PC-3 (cell line): ENCODE data around the gene CNTNAP2. TPM values are rescaled to one million over a fixed set of nuclear protein-coding genes. Genes with fewer than 3 reads are reported as not detected.

ENCODE experiments used
- ATAC-seq: fragments of 200-7000 bp; cut with Tn5 transposase; 2 replicates; pipeline ENCODE4 v1.9.1; 2020; ENCODE audit warnings: mild to moderate bottlenecking, moderate library complexity
- BruUV-seq: library from RNA; stranded (reverse); fragments of 400-500 nt; replicated peaks from 2 replicates; lab custom pipeline; 2021; lab: Mats Ljungman, UMichigan
- CTCF ChIA-PET: fragments of 300-600 bp; sonication (Branson Sonifier 250); formaldehyde crosslinking; loops from one replicate; lab custom pipeline; 2022; ENCODE audit warnings: antibody characterized with exemption; lab: Charles Lee
- POLR2A ChIA-PET: fragments of 300-600 bp; sonication (Branson Sonifier 250); formaldehyde crosslinking; loops from one replicate; lab custom pipeline; 2022; ENCODE audit warnings: antibody characterized with exemption; ENCODE audit not compliant: unreplicated experiment; lab: Charles Lee
- DNase-seq: peaks from one replicate; pipeline ENCODE4 v3.0.0-alpha.2; 2015
- H2AFZ ChIP-seq: fragments of 300-600 bp; sonication (generic); 2 replicates; pipeline ENCODE4 v1.6.0; 2016; ENCODE audit warnings: antibody characterized with exemption, low read length
- H3F3A ChIP-seq: fragments of 300-600 bp; sonication (generic); one replicate; pipeline ENCODE4 v1.6.0; 2017; ENCODE audit warnings: antibody characterized with exemption, low read length, control low read depth, mild to moderate bottlenecking; ENCODE audit not compliant: unreplicated experiment
- H3K27ac ChIP-seq: fragments of 300-600 bp; sonication (generic); 2 replicates; pipeline ENCODE4 v1.5.1; 2016; ENCODE audit warnings: mild to moderate bottlenecking, low read length
- H3K27me3 ChIP-seq: fragments of 300-600 bp; sonication (generic); 2 replicates; pipeline ENCODE4 v1.6.1; 2016; ENCODE audit warnings: low read length, mixed read lengths
- H3K36me3 ChIP-seq: fragments of 300-600 bp; sonication (generic); 2 replicates; pipeline ENCODE4 v1.6.1; 2016; ENCODE audit warnings: low read depth, mixed run types, low read length, mixed read lengths
- H3K4me1 ChIP-seq: fragments of 300-600 bp; sonication (generic); 2 replicates; pipeline ENCODE4 v1.5.1; 2016; ENCODE audit warnings: low read length; ENCODE audit not compliant: insufficient read depth
- H3K4me2 ChIP-seq: fragments of 300-600 bp; sonication (generic); 2 replicates; pipeline ENCODE4 v1.6.0; 2016; ENCODE audit warnings: low read length
- H3K4me3 ChIP-seq: fragments of 300-600 bp; sonication (generic); 2 replicates; pipeline ENCODE4 v1.5.1; 2016; ENCODE audit warnings: mild to moderate bottlenecking, low read length, mixed read lengths
- H3K79me2 ChIP-seq: fragments of 300-600 bp; sonication (generic); 2 replicates; pipeline ENCODE4 v1.6.1; 2017; ENCODE audit warnings: low read length, mixed read lengths
- H3K9ac ChIP-seq: fragments of 300-600 bp; sonication (generic); 2 replicates; pipeline ENCODE4 v1.6.0; 2016; ENCODE audit warnings: mild to moderate bottlenecking, low read length
- H3K9me2 ChIP-seq: fragments of 300-600 bp; sonication (generic); replicated peaks from 2 replicates; pipeline ENCODE4 v1.6.1; 2016; ENCODE audit warnings: mixed run types, low read length, mixed read lengths
- H3K9me3 ChIP-seq: fragments of 300-600 bp; sonication (generic); 2 replicates; pipeline ENCODE4 v1.6.1; 2016; ENCODE audit warnings: low read length, mixed read lengths
- H4K20me1 ChIP-seq: fragments of 300-600 bp; sonication (generic); 2 replicates; pipeline ENCODE4 v1.6.1; 2016; ENCODE audit warnings: low read length, mixed read lengths
- EZH2 ChIP-seq: fragments of 300-600 bp; sonication (generic); IDR thresholded peaks from one replicate; pipeline ENCODE4 v1.6.1; 2017; ENCODE audit warnings: antibody characterized with exemption, mild to moderate bottlenecking, low read length; ENCODE audit not compliant: unreplicated experiment
- EZH2phosphoT487 ChIP-seq: fragments of 300-600 bp; sonication (generic); IDR thresholded peaks from 2 replicates; pipeline ENCODE4 v1.6.1; 2018; ENCODE audit warnings: mild to moderate bottlenecking, antibody characterized with exemption, low read length, borderline replicate concordance
- intact Hi-C: fragments of 100-400 bp; cut with micrococcal nuclease; formaldehyde crosslinking; loops from 2 replicates; pipeline ENCODE4 v1.9.0; 2023
- total RNA-seq: library from RNA; depleted of rRNA; stranded (reverse); fragments of >200 nt; gene quantifications from 2 replicates; pipeline ENCODE4 v1.2.3, GENCODE V29; 2014
- TF ChIP-seq, protein P1 (sequence below): fragments of 300-600 bp; sonication (generic); conservative IDR thresholded peaks from 2 replicates; pipeline ENCODE4 v1.5.1; 2017; ENCODE audit warnings: antibody characterized with exemption, low read depth, mild to moderate bottlenecking, low read length

Gene CNTNAP2
- total RNA-seq, 1 experiment from 2014 or later: 1.5 TPM

DNA sequence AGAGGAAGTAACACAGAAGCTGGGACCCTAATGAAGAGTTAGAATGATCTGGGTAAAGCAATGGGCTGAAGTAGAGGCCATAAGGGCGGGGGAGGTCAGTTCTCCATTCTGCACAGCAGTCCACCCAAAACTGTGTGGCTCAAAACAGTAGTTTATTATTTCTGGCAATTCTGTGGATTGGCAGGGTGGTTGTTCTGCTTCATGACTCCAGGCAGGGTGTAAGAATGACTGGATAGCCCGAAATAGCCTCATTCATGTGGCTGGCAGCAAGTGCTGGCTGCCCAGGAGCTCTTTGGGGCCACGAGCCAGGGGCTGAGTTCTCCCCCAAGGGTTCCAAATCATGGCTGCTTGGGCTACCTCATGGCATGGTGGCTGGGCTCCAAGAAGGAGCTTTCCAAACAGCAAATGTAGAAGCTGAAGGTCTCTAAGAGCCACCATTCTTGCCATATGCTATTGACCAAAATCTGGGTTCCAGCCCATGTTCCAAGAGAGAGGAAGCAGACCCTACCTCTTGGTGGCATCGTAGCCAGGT lies 2158.8 kb downstream of the CNTNAP2 start:
- POLR2A ChIA-PET: no interaction called here
- Histone ChIP-seq H3K79me2 (no peaks in the 10 kb centered on the region), H3K27me3 (peaks cover 84% of the 10 kb centered on the region), H3K9me2 (no peaks in the 10 kb centered on the region), H3K27ac (no peak overlapping the region), H4K20me1 (no peaks in the 10 kb centered on the region), H3F3A (no peaks in the 10 kb centered on the region), H2AFZ (no peak overlapping the region), H3K9me3 (no peaks in the 10 kb centered on the region), H3K9ac (no peak overlapping the region), H3K36me3 (no peaks in the 10 kb centered on the region), H3K4me3 (no peak overlapping the region), H3K4me2 (no peak overlapping the region), H3K4me1 (no peaks in the 10 kb centered on the region)
- TF ChIP-seq EZH2 (no peak), EZH2phosphoT487 (no peak)
- TF ChIP-seq, protein P1, sequence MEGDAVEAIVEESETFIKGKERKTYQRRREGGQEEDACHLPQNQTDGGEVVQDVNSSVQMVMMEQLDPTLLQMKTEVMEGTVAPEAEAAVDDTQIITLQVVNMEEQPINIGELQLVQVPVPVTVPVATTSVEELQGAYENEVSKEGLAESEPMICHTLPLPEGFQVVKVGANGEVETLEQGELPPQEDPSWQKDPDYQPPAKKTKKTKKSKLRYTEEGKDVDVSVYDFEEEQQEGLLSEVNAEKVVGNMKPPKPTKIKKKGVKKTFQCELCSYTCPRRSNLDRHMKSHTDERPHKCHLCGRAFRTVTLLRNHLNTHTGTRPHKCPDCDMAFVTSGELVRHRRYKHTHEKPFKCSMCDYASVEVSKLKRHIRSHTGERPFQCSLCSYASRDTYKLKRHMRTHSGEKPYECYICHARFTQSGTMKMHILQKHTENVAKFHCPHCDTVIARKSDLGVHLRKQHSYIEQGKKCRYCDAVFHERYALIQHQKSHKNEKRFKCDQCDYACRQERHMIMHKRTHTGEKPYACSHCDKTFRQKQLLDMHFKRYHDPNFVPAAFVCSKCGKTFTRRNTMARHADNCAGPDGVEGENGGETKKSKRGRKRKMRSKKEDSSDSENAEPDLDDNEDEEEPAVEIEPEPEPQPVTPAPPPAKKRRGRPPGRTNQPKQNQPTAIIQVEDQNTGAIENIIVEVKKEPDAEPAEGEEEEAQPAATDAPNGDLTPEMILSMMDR: no peak
- DNase-seq: no peak
- CTCF ChIA-PET: no interaction called here
- intact Hi-C loops: no loop called here
- ATAC-seq: no peak
- BruUV-seq: no TSS peak

DNA sequence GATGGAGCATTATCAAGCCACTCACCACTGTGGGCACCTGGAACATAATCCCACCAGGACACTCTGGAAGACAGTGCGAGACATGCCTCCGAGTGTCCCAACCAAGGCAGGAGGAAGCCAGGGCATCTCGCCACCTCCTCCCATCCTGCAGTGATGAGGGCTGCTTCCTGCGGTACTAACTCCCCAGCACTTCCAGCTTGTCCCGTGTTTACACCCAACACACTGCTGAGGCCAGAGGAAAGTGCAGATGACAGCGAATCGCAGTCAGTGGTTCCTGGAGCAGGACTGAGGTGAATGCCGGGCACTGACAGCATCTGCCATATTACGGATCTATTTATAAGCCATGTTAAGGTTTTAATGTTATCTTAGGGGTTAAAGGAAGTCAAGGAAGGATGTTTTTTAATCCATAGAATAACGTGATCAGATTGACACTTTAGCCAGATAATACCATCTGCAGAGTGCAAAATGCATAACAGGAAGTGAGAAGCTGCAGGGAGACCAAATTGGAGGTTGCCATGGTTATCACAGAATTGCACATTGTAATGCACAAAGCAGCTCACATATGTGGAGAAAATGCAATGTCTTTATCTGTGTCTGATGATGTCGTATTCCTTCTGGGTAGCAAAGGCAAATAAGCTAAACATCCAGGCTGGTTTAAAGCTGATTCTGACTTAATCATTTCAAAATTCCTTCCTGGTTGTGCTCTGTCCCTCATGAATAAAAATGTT lies 2159.9 kb downstream of the CNTNAP2 start:
- Histone ChIP-seq H3K36me3 (no peaks in the 10 kb centered on the region), H3K4me2 (no peak overlapping the region), H4K20me1 (no peaks in the 10 kb centered on the region), H3K9ac (no peak overlapping the region), H3K9me3 (no peaks in the 10 kb centered on the region), H3K9me2 (no peaks in the 10 kb centered on the region), H3K4me3 (no peak overlapping the region), H3K27me3 (peaks cover 82% of the 10 kb centered on the region), H3K4me1 (no peaks in the 10 kb centered on the region), H3K27ac (no peak overlapping the region), H2AFZ (no peak overlapping the region), H3F3A (no peaks in the 10 kb centered on the region), H3K79me2 (no peaks in the 10 kb centered on the region)
- ATAC-seq (no peak), DNase-seq (no peak)
- ChIA-PET POLR2A (interaction anchor here (0.7 kb wide), 1 partner anchor 142 kb away, joined by 3 read pairs; no protein-coding TSS in a partner anchor), CTCF (no interaction called here)
- TF ChIP-seq EZH2phosphoT487: no peak
- TF ChIP-seq, protein P1: no peak
- no peak for TF ChIP-seq EZH2
- no TSS peak for BruUV-seq
- intact Hi-C loops: no loop called here

DNA sequence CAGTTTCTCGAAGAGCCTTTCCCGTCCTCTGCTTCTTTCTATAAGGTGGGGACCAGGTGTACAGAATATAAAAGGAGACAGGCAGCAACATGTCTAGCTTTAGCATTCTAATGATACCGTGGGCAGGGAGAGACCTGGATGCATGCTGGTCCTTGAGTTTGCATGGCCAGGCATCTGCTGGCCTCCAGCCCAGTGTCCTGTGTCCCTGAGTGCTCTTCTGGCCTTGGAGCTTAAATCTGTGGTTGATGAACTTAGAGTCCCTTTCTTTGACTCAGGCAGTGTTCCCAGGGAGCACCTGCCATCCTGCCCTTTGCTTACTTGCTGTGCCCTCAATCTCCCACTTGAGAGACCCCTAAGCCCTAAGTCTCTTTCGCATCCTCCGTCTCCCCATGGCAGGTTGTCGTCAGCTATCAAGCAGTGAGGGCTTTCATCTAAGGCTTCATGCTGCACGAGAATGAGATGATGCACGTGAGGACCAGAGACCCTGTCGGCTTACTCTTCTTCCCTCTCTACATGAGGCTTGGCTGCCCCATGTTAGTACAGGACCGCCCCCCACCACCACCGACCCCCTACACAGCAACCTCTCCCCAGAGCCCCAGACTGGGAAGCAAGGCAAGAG lies 2160.6 kb downstream of the CNTNAP2 start:
- intact Hi-C loops: no loop called here
- H3F3A ChIP-seq: no peaks in the 10 kb centered on the region
- DNase-seq (no peak), ATAC-seq (no peak)
- BruUV-seq: no TSS peak
- no peaks in the 10 kb centered on the region for H3K36me3 ChIP-seq
- peaks cover 76% of the 10 kb centered on the region for H3K27me3 ChIP-seq
- no peaks in the 10 kb centered on the region for H3K9me2 ChIP-seq
- no peak overlapping the region for H3K4me2 ChIP-seq
- no peaks in the 10 kb centered on the region for H3K79me2 ChIP-seq
- H3K4me1 ChIP-seq: no peaks in the 10 kb centered on the region
- ChIA-PET POLR2A (interaction anchor here (0.7 kb wide), 1 partner anchor 142 kb away, joined by 3 read pairs; no protein-coding TSS in a partner anchor), CTCF (no interaction called here)
- TF ChIP-seq EZH2 (no peak), EZH2phosphoT487 (no peak)
- TF ChIP-seq, protein P1: no peak
- H3K4me3 ChIP-seq: no peak overlapping the region
- H2AFZ ChIP-seq: no peak overlapping the region
- no peak overlapping the region for H3K9ac ChIP-seq
- H4K20me1 ChIP-seq: no peaks in the 10 kb centered on the region
- no peak overlapping the region for H3K27ac ChIP-seq
- H3K9me3 ChIP-seq: no peaks in the 10 kb centered on the region
